ENCODE data around the gene PSEN2.

The PSEN2 gene

DNA sequence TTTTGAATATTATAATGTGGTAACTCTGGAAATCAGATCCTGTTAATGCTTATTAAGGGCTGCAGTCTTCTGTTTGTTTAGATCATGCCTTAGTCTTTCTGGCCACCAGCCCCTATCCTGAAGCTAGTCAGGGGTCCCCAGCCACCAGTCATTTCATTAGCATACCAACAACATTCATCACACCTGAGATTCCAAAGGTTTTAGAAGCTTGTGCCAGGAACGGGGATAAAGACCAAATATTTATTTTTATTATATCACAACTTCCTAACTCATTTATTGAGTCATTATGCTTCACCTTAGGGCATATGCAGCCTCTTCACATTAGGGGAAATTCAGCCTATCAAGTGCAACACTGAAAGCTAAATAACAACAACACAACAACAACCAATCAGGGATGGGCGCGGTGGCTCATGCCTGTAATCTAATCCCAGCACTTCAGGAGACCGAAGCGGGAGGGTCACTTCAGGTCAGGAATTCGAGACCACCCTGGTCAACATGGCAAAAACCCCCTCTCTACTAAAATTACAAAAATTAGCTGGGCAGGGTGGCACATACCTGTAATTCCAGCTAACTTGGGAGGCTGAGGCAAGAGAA, 2.9 kb upstream of the PSEN2 start:
- no peak for DNase-seq

DNA sequence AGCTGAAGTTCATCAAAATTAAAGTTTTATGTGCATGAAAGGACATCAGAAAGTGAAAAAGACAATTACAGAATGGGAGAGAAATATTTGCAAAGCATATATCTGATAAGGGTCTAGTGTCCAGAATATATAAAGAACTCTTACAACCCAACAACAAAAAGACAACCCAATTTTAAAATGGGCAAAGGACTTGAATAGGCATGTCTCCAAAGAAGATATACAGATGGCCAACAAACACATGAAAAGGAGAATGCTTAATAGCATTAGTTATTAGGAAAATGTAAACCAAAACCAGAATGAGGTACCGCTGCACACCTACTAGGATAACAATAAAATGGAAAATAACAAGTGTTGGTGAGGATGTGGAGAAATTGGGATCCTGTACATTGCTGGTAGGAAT, 1.7 kb upstream of the PSEN2 start:
- no peak for DNase-seq

DNA sequence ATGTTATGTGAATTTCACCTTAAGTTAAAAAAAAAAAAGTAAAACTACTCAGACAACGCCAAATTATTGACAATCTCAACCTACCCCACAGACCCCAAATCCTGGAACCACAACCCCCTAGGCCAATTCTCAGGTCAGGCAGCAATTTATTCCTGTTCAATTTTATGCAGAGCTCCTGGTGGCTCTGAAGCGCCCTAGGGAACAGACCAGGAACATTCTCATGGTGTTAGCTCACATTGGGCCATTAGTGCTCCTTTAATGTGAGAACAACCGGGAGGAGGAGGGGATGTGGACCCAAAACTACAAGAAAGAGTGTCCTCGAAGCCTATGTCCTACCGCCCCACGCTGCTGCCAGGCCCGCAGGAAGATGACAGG, 403 bp upstream of the PSEN2 start:
- no peak for DNase-seq

DNA sequence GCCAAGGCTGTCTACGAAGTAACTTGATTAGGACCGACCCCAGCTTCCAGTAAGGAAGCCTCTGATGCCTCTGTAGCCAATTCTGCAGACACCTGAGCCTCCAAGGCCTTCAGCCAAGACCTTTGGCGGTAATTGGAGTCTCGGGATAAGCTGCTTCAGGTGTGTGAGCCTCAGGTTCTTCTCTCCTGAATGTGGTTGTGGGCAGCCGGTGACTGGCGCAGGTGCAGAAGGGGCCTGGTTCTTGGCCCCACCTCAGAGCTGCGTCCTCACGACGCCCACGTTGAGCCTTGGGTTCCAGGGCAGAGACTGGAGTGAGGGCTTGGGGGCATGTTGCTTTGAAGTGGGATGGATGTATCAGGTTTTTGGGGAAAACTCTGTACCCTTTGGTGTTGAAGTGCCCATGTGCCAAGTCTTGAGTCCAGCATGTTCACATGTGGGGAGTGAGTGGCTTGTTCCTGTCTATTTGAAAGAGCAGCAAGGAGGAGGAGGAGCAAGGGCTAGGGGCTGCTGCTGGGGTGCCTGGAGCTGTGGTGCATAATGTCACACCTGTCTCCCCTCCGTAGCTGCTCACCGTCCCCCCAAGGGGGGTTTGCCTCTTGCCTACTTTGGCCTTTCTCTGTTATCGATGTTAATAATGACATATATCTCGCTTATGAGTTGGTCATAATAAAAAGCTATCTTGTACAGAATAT, 1.4 kb downstream of the PSEN2 start:
- no peak for DNase-seq

DNA sequence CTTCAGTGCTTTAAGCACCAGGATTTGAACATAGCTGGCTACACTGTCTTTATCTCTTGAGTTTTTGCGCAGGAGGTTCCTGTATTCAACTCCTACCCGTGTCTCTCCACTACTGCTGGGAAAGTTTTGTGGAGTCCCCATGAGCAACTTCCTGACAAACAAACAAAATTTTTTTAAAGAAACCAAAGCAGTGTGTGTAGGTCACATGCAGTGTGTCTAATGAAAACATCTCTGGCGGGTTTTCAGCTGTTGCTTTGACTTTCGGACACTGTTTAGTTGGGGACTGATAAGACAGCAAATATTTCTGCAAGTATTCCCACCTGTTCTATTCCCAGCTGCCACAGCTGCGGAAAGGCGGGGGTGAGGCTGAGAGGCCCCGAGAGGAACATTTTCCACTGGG, 2.0 kb downstream of the PSEN2 start:
- no peak for DNase-seq

DNA sequence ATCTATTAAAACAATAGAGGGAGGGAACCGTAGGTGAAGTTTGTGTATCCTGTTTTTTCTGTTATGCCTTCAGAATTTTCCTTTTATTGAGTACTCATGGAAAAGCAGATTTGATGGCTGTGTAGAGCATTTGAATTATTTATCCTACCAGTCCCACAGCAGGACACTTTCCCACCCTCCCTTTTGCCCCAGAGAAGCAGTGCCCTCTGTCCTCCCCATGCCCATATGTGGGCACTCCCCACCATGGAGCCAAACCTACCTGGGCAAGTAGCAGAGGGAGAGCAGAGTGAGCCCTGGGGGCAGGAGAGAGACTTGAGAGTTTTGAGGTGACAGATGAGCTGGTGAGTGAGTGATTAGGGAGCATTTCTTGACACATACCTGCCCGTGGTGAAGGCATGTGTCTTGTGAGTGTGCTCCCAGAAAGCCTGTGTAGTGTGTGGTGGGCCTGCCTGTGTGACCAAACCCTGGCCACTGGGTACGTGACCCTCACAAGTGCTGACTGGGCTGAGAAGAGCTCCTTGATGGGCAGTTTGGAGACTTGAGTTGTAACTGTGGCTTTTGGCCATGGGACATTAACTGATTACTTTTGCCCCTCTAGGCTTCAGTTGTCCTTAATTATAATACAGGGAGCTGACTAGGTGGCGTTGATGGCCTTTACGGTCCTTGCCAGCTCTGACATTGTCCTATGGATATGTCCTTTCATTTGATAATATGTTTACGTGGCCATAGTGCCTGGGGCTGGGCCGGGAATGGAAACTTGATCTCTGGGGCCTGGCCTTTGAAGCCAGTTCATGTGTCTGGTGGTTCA, 3.6 kb downstream of the PSEN2 start:
- DNase-seq: no peak

DNA sequence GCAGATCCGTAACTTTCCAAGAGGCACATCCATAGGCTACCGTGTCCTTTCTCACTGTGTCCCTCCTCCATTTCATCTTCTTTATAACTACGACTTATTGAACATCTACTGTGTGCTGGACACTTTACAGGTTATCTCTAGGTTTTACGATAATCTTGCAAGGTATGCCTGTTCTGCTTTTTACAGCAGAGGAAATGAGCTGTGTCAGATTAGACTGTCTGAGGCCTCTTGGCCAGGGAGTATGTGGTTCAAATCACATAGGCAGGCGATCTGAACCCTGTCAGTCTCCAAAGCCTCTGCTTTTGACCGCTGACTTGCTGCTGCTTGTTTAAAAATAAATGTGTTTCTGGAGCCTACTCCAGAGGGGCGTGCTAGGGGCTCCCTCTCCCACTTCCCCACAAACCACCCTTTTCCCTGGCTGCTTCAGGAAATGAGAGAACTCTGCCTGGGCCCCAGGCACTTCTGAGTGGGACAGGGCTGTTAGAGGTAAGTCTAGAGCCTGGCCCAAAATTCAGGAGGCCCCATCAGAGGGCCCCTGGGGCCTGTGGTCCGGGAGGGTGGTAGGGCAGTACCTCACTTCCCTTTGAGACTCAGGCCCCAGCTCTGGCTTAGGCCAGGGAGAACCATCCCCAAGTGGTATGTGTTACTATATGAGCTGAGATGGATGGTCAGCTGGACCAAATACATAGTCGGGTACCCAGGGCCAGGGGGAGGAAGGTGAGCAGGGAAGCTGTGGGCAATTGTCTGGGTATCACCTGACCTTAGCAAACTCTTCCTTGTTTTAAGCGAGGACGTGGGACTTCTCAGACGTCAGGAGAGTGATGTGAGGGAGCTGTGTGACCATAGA, 4.4 kb downstream of the PSEN2 start:
- DNase-seq: no peak

DNA sequence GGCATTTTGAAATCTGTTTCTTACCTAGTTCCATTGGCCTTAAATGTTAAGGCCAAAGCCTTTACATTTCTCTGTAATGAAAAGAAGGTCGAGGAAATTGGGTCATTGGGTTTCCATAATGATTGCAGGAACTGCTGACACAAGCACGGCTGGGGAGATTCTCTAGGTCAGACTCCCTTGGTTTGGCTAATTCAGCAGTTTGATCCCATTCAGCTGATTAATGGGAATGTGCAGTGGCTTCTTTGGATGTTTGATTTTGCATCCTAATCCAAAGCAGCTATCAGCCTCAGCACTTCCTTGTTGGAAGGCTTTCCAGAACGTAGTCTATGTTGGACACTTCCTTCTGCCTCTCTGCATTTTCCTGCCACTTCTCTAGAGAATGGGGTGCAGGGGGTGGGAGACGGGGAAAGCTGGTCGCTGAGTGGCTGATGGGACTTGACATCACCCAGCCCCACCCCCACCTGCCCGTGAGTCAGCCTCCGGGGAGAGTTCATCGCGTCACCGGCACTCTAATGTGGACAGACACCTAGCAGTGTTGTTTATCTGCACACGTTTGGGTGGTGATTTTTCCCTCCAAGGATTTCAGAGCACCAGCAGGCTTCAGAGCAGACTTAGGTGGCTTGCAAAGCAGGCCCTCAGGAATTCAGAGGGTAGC, 5.4 kb downstream of the PSEN2 start:
- DNase-seq: no peak

DNA sequence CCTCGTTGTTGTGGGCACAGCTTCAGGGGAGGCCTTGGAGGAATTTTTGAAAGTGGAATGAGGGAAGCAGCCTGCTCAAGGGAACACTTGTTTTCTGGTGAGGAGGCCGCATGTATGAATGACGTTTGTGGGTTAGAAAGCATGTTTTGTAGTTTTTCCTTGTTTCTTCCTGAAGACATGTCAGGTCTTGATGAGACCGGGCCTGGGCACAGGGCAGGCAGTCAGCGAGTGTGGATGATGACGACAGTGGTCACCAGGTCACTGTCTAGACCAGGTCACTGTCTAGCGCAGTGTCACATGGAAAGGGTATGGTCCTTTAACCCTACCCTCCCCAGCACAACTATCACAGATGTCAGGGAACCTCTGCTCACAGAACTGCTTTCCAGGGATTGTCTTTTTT, 7.3 kb downstream of the PSEN2 start:
- no peak for DNase-seq

DNA sequence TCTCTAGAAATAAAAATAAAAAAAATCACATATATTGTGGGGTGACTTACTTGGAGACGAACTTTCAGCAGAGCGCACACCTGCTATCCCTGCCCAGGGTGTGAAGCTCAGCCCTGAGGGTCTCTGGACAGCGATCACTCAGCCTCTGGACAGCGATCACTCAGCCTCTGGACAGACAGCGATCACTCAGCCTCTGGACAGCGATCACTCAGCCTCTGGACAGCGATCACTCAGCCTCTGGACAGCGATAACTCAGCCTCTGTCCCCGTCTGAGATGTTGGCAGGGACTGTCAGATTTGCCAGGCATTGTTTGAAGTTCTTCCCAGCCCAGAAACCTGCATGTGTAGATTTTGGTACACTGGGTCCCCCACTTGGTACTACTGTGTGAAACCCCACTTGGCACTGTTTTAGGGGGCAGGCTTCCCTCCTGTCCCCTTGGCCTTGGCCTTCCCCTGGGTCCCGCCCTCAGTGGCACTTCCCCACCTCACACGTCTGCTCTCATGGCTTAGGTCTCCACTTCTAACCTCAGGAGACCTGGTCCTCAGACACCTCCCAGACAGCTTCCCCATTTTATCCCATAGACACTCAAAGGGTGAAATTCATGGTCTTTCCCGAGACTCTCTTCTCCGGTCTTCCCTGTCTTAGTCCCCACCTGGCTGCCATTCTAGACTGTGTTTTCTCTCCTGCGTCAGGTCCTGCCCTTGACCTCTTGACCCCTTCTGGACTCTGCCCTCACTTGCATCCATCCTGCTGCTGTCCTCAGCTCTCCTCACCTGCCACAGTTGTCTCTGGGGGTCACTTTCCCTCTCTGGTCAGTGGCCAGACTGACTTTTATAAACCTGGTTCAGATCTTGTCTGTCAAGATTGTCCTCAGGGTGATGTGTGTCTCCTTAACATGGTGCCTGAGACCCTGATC, 10.2 kb downstream of the PSEN2 start:
- DNase-seq: no peak

DNA sequence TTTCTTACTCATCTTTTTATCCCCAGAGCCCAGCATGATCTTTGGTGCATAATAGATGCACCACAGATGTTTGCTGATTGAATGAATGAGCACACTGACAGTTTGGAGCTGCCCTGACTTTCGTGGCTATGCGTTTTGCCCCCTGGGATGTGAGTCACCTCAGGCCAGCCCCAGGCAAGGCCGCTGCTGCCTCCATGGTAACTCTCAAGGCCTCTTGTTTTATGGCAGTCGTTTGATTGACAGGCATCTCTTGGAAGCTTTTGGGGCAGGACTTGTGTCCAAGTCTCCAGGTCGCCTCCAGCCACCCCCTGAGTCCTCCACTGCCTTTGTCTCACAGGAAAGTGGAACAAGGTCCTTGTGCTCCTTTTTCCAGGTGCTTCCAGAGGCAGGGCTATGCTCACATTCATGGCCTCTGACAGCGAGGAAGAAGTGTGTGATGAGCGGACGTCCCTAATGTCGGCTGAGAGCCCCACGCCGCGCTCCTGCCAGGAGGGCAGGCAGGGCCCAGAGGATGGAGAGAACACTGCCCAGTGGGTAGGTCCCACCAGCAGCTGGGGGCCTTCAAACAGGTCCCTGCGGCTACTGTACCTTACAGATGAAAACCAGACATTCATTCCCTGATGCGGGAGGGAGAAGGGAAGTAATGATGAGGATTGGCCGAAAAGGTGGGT, 11.2 kb downstream of the PSEN2 start:
- DNase-seq: no peak

DNA sequence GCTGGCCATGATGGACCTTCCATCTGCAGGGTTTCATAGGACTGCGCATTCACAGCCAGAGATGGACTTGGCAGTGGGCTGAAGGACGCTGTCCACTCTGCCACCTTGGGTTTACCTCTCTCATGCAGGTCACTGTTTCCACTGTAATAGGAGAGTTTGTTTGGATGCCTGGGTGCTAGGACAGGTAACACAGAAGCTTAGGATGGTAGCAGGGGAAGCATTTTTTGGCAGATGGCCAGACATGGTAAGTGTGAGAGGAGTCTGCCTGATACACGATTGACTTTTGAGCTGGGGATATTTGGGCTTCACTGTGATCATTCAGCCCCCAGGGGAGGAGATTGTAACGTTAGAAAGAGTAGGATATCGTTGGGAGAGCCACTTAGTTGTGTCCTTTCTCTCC, 11.8 kb downstream of the PSEN2 start:
- DNase-seq: peak; percentile 31

DNA sequence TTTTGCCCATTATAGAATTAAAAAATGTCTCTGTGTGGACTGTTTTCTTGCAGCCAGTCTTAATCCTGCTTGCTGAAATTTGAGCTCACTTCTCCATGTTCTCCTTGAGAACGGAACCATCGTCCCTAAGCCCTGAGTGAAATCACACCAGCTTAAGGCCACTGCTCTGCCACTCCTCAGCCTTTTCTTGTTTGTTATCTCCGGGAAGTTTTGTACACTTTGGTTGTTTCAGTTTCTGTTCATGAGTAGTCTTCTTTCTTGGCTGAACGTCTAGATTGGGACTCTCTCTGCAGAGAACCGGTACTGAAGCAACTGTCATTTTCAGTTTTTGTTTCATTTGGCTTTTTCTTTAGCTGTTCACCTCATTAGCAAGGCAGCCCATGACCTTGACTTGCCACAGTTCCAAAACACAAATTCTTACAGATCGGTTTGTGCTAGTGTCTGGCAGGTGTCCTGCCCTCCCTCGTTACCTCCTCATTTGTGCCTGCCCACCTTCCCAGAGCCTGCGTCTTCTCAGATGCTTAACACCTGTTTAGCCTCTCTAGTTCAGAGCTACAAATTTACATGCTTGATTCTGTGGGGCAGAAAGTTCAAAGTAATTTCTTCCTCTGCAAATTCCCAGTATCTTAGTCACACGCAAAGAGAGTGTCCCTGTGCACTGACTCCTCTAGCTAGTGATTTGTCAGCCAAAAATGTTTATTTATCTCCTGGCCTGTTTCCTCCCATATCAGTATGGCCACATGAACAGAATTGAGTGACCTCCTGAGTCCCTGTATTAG, 12.4 kb downstream of the PSEN2 start:
- peak; percentile 62 for DNase-seq

DNA sequence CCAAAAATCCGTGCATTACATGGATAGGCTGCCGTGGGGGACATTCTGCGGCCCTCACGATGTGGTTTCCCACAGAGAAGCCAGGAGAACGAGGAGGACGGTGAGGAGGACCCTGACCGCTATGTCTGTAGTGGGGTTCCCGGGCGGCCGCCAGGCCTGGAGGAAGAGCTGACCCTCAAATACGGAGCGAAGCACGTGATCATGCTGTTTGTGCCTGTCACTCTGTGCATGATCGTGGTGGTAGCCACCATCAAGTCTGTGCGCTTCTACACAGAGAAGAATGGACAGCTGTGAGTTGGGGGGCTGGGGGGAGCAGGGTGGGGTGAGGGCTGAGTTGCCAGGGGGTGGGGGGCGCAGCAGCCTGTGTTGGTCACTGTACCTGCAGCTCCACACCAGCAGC, 13.2 kb downstream of the PSEN2 start:
- no peak for DNase-seq

DNA sequence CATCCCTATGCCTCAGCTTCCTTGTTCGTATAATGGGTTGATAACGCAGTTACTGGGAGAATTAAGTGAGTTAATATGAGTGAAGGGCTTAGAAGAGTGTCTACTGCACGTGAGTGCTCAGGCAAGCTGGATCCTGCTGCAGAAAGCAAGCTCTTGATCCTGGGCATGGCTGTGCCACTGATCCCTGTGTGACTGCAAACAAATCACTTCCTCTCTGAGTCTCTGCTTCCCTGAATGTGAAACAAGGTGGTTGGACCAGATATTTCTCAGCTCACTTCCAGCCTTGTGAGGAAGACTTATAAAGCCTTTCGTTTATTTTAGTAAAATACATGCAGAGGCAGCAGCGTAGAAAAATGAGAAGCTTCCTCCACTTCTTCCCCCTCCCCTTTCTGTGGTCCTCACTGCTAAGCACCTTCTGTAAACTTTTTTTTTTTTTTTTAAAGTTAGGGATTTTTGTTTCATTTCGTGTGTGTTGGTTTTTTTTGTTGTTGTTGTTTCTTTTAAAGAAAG, 13.8 kb downstream of the PSEN2 start:
- no peak for DNase-seq

DNA sequence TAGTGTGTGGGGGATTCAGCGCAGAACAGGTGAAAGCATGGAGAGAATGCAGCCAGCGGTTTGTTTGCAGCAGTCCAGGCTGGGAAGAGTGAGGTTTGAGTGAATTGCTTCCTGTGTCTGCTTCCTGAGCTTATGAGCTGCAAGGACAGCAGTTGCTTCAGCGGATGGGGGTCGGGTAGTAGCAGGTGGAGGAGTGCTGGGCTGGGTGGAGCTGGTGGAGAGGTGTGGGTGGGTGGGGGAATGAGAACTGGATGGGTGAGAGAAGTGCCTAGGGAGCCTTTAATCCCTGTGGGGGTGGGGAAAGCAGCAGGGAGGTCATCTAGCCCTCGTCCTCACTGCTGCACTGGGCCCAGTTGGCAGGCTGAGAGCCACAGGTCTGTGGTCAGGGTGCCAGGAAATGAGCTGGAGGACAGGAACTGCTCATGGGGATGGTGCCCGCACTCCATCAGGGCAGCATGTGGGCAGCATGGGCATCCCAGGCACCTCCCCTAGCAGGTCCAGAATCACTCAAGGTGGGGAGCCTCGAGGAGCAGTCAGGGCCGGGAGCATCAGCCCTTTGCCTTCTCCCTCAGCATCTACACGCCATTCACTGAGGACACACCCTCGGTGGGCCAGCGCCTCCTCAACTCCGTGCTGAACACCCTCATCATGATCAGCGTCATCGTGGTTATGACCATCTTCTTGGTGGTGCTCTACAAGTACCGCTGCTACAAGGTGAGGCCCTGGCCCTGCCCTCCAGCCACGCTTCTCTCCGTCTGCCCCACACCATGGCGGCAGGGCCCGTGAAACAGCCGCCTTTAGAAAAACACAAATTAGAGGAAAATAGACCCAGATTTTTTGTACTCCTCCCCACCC, 14.8 kb downstream of the PSEN2 start:
- no peak for DNase-seq

DNA sequence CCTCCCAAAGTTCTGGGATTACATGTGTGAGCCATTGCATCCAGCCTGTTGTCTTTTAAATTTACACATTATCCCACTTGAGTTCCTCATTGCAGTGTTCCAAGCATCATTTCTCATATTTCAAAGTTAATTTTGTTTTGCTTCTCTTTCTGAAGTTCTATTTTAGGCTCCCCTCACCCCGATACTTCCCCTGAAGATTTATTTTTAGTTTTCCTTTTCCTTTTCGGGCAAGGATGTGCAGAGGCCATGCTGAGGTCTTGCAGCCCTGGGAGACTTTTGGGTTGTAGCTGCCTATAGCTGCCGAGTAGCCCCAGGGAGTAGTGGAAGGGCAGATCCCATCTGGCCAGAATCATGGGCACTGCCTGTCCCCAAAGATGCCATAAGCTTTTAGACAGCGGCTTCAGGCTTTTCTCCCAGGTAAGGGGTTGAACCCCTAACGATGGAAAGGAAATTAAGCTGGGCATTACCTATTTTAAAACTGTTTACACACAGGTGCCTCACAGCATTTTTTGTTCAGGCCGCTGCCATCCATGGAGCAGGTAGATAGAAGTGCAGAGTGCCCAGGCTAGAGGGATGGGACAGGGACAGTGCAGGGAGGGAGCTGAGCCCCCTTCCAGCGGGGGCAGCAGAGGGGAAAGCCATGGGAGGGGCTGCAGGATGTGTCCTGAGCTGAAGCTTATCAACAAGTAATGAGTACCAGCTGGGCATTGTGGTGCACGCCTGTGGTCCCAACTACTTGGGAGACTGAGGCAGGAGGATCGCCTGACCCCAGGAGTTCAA, 15.9 kb downstream of the PSEN2 start:
- DNase-seq: no peak

DNA sequence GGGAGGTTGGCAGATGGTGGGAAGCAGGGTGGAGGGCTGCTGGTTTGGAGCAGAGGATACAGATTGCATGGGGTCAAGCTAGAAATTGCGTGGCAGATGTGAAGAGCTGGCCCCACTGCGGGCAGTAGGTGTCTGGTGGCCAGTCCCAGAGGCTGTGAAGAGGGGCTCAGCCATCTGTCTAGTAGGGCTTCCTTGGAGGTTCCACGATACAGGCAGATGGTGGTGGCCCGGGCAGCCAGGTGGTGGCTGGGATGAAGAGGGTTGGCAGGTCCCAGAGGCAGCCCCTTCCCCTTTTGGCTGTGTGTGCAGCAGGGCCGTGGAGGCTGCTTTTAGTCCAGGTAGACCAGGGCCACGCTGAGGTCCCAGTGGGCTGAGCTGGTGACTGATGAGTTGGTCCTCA, 16.6 kb downstream of the PSEN2 start:
- DNase-seq: no peak

All from CD4-positive, alpha-beta T cell treated with Interleukin-10 for 1 hour (primary cell).